Left lung (tissue), 14 donors: ENCODE results near the gene CLDN19. TPM values are rescaled to one million over a fixed set of nuclear protein-coding genes. Genes with fewer than 3 reads are reported as not detected.

Experiments
- ATAC-seq: fragments of 200-7000 bp; cut with Tn5 transposase; one replicate; pipeline ENCODE4 v1.9.1; 2020; ENCODE audit warnings: moderate library complexity
- DNase-seq, 4 donors: peaks; one replicate each; pipeline ENCODE4 v3.0.0-alpha.2; 2013 to 2020
- H3K27ac ChIP-seq, 2 donors: fragments of 200-600 bp; sonication (generic) in 1 of 2; one replicate each; pipeline versions ENCODE4 v1.5.0 to v1.8.0; 2020 to 2021
- H3K27me3 ChIP-seq, 2 donors: fragments of 200-600 bp; sonication (generic) in 1 of 2; one replicate each; pipeline versions ENCODE4 v1.5.0 to v1.8.0; 2020 to 2021
- H3K36me3 ChIP-seq, 2 donors: fragments of 200-600 bp; sonication (generic) in 1 of 2; one replicate each; pipeline versions ENCODE4 v1.5.0 to v1.8.0; 2020 to 2021
- H3K4me1 ChIP-seq, 2 donors: fragments of 200-600 bp; one replicate each; pipeline ENCODE4 v1.8.0; 2021
- H3K4me3 ChIP-seq, 2 donors: fragments of 200-600 bp; sonication (generic) in 1 of 2; one replicate each; pipeline versions ENCODE4 v1.5.0 to v1.8.0; 2020 to 2021; ENCODE audit warnings: mild to moderate bottlenecking in 1 of 2
- H3K9me3 ChIP-seq, 2 donors: fragments of 200-600 bp; sonication (generic) in 1 of 2; one replicate each; pipeline versions ENCODE4 v1.5.0 to v1.8.0; 2020 to 2021
- CTCF ChIP-seq, 2 donors: fragments of 200-600 bp; sonication (generic) in 1 of 2; IDR thresholded peaks; one replicate each; pipeline versions ENCODE4 v1.5.0 to v1.8.0; 2021; ENCODE audit warnings: antibody characterized with exemption in 2 of 2
- intact Hi-C, 2 donors: fragments of 100-400 bp; cut with DNase I; formaldehyde crosslinking; loops; one replicate each; pipeline versions ENCODE4 v1.11.2 to v1.14.2; 2022
- long read RNA-seq, 12 donors: library from polyadenylated mRNA in 2 of 12; unstranded in 2 of 12; transcript quantifications; one replicate each; pipeline ENCODE4 v2.0.0 and lab custom pipeline, GENCODE V29; 2019 to 2026
- polyA plus RNA-seq, 6 donors: library from polyadenylated mRNA; unstranded; fragments of 120-200 nt; gene quantifications; one replicate each; pipeline ENCODE4 v1.2.1, GENCODE V29; 2013; ENCODE audit not compliant: insufficient read length in 6 of 6
- total RNA-seq, 2 donors: library from RNA; stranded (reverse); fragmentation: NEBNext Ultra II Directional; extraction: Animal tissue kit (Norgen Biotek cat#: 25700); gene quantifications; one replicate each; pipeline ENCODE4 v1.2.1, GENCODE V29; 2021
- donor health status: DM: no; HTN: yes; CAD: no.
- donor health status: DM: no; HTN: no; CAD: no.

Gene CLDN19
- total RNA-seq (not detected), polyA plus RNA-seq (10 to 100 TPM; 16.5 to 24.1 (median 21.0) TPM)
- long read RNA-seq, donor 1, transcript CLDN19-202 (4 exons, 1,586 nt), result major isoform, 10 of 11 reads
- long read RNA-seq, donor 1, partial matches to known transcripts, result 0 of 11 reads
- long read RNA-seq, donor 1, other reads (novel, unspliced or antisense), result 0 of 11 reads
- long read RNA-seq, donor 2, transcript CLDN19-202 (4 exons, 1,586 nt), result major isoform, 5 of 5 reads
- long read RNA-seq, donor 2, partial matches to known transcripts, result 0 of 5 reads
- long read RNA-seq, donor 2, other reads (novel, unspliced or antisense), result 0 of 5 reads
- long read RNA-seq, donor 3, partial matches to known transcripts, result 0 of 3 reads
- long read RNA-seq, donor 3, other reads (novel, unspliced or antisense), result 0 of 3 reads
- long read RNA-seq, donor 4, result 0 reads
- long read RNA-seq, donor 5, transcript CLDN19-202 (4 exons, 1,586 nt), result major isoform, 7 of 8 reads
- long read RNA-seq, donor 5, partial matches to known transcripts, result 0 of 8 reads
- long read RNA-seq, donor 5, other reads (novel, unspliced or antisense), result 0 of 8 reads
- long read RNA-seq, donor 6, transcript CLDN19-202 (4 exons, 1,586 nt), result major isoform, 6 of 9 reads
- long read RNA-seq, donor 6, partial matches to known transcripts, result 0 of 9 reads
- long read RNA-seq, donor 6, other reads (novel, unspliced or antisense), result 0 of 9 reads
- long read RNA-seq, donor 7, partial matches to known transcripts, result 0 of 1 reads
- long read RNA-seq, donor 7, other reads (novel, unspliced or antisense), result 0 of 1 reads
- long read RNA-seq, donor 8, transcript CLDN19-202 (4 exons, 1,586 nt), result major isoform, 6 of 6 reads
- long read RNA-seq, donor 8, partial matches to known transcripts, result 0 of 6 reads
- long read RNA-seq, donor 8, other reads (novel, unspliced or antisense), result 0 of 6 reads
- long read RNA-seq, donor 9, result 0 reads
- long read RNA-seq, donor 10, result 0 reads
- long read RNA-seq, donor 11, partial matches to known transcripts, result 0 of 1 reads
- long read RNA-seq, donor 11, other reads (novel, unspliced or antisense), result 0 of 1 reads
- long read RNA-seq, donor 12, transcript CLDN19-202 (4 exons, 1,586 nt), result major isoform, 6 of 6 reads
- long read RNA-seq, donor 12, partial matches to known transcripts, result 0 of 6 reads
- long read RNA-seq, donor 12, other reads (novel, unspliced or antisense), result 0 of 6 reads

GRCh38 chr1:42739753-42740700 is at the start of gene CLDN19:
TSS of gene CLDN19 (minus strand) at chr1:42740236. CDS start at chr1:42740063, 173 bp downstream.
- Histone ChIP-seq H3K27me3 (peaks cover 0 to 5% of the 10 kb centered on the region in 2 donors), H3K36me3 (no peaks in the 10 kb centered on the region), H3K9me3 (no peaks in the 10 kb centered on the region), H3K4me3 (no peak within 1 kb of the TSS), H3K27ac (no peak within 1 kb of the TSS), H3K4me1 (peaks cover 0 to 6% of the 10 kb centered on the region in 2 donors)
- TF ChIP-seq CTCF (IDR thresholded peaks at IDR 0.05), result no peak
- peak; percentile 41 for ATAC-seq
- peak in 1 of 4 donors; percentile 34 for DNase-seq
- intact Hi-C loops, result no loop called here

DNA sequence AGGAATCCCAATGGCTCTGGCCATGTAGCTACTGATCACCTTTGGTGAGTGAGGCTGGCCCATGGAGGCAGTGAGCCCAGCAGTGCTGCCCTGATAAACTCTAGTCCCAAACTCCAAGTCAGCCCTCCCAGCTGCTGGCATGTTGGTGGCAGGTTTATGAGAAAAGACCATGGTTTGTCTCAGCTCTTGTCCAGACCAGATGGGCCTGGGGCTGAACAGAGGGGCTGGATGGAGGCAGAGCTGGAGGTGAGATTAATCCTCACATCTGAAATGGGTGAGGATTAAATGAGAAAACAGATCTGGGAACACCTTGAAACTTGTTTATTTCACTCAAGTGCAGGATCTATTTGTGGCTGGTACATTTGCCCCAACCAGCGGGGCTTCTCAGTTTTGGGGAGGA is 48.0 kb upstream of the CLDN19 start:
- Histone ChIP-seq H3K27me3 (peaks cover 0 to 20% of the 10 kb centered on the region in 2 donors), H3K4me3 (no peak overlapping the region), H3K4me1 (peaks cover 0 to 11% of the 10 kb centered on the region in 2 donors), H3K27ac (no peak overlapping the region), H3K9me3 (no peaks in the 10 kb centered on the region), H3K36me3 (no peaks in the 10 kb centered on the region)
- ATAC-seq (no peak), DNase-seq (no peak)
- intact Hi-C loops, result loop anchor here in 1 of 2 donors (10.0 kb wide), 1 partner anchor 287 kb away; no protein-coding TSS in a partner anchor
- no peak for TF ChIP-seq CTCF (IDR thresholded peaks at IDR 0.05)

DNA sequence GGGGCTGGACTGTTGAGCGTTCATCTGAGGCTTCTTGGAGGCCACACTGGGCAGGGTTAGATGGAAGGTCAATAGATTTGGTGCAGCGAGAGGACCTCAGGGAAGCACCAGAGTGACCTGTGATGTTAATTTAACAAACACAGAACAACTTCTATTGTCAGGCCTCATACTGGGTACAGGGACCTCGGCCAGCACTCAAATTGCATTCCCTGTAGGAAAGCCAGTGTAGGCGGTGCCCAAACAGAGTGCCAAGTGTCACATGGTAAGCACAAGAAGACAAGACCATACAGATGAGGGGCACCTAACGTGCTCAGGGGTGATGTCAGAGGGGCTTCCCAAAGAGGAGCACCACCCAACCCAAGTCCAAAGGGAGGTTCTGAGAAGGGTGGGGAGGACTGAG is 46.1 kb upstream of the CLDN19 start:
- H3K36me3 ChIP-seq, result peaks cover 0 to 9% of the 10 kb centered on the region in 2 donors
- H3K27ac ChIP-seq, result no peak overlapping the region
- no peaks in the 10 kb centered on the region for H3K9me3 ChIP-seq
- peaks cover 0 to 11% of the 10 kb centered on the region in 2 donors for H3K4me1 ChIP-seq
- ATAC-seq (no peak), DNase-seq (no peak)
- peaks cover 0 to 20% of the 10 kb centered on the region in 2 donors for H3K27me3 ChIP-seq
- no peak overlapping the region for H3K4me3 ChIP-seq
- TF ChIP-seq CTCF (IDR thresholded peaks at IDR 0.05), result no peak
- intact Hi-C loops, result loop anchor here in 1 of 2 donors (10.0 kb wide), 1 partner anchor 289 kb away; no protein-coding TSS in a partner anchor

GRCh38 chr1:42784946-42785693 is 45.1 kb upstream of the CLDN19 start, which contains the start of gene TMEM269:
TSS of gene TMEM269 (plus strand) at chr1:42784991. CDS start at chr1:42789894, 4,903 bp downstream.
- intact Hi-C loops, result loop anchor here in 1 of 2 donors (10.0 kb wide), 1 partner anchor 290 kb away; no protein-coding TSS in a partner anchor
- DNase-seq, result peak in 3 of 4 donors; percentile 19 to 80 (median 23)
- Histone ChIP-seq H3K36me3 (peaks cover 0 to 18% of the 10 kb centered on the region in 2 donors), H3K9me3 (no peaks in the 10 kb centered on the region), H3K4me1 (peaks cover 0 to 11% of the 10 kb centered on the region in 2 donors), H3K27me3 (peaks cover 0 to 20% of the 10 kb centered on the region in 2 donors), H3K27ac (no peak within 1 kb of the TSS), H3K4me3 (peak within 1 kb of the TSS; percentile 28 to 32)
- no peak for TF ChIP-seq CTCF (IDR thresholded peaks at IDR 0.05)
- peak; percentile 72 for ATAC-seq
